Pancreas (tissue), 10 donors: Measurements from ENCODE around the gene APBB2. TPM values are rescaled to one million over a fixed set of nuclear protein-coding genes. Genes with fewer than 3 reads are reported as not detected.

Source experiments
- ATAC-seq, 4 donors: fragments of 200-7000 bp; cut with Tn5 transposase; one replicate each; pipeline versions ENCODE4 v1.8.0 to v1.9.1; 2020; ENCODE audit warnings: mild to moderate bottlenecking in 4 of 4, moderate library complexity in 4 of 4
- DNase-seq, 6 donors: peaks; one replicate each; pipeline ENCODE4 v3.0.0-alpha.2; 2020
- FAIRE-seq: peaks from 2 replicates; lab custom pipeline; 2012; peaks lifted over from hg19 to GRCh38; lab: Jason Lieb, UNC
- H3K27ac ChIP-seq, 4 donors: fragments of 200-600 bp; sonication (generic); 1 replicate in 3 of 4; 2 replicates in 1 of 4; pipeline versions ENCODE4 v1.5.0 to v1.8.0; 2020
- H3K27me3 ChIP-seq, 4 donors: fragments of 200-600 bp; one replicate each; pipeline ENCODE4 v1.8.0; 2021
- H3K36me3 ChIP-seq, 3 donors: fragments of 200-600 bp; sonication (generic) in 1 of 3; one replicate each; pipeline versions ENCODE4 v1.5.0 to v1.8.0; 2020 to 2021
- H3K4me1 ChIP-seq, 3 donors: fragments of 200-600 bp; one replicate each; pipeline ENCODE4 v1.8.0; 2021
- H3K4me3 ChIP-seq, 4 donors: fragments of 200-600 bp; sonication (generic) in 2 of 4; one replicate each; pipeline versions ENCODE4 v1.5.0 to v1.8.0; 2020 to 2021
- H3K9me3 ChIP-seq, 4 donors: fragments of 200-600 bp; one replicate each; pipeline ENCODE4 v1.8.0; 2021
- CTCF ChIP-seq, 4 donors: fragments of 200-600 bp; sonication (generic) in 3 of 4; IDR thresholded peaks; one replicate each; pipeline versions ENCODE4 v1.5.0 to v1.8.0; 2021; ENCODE audit warnings: antibody characterized with exemption in 4 of 4
- WGBS, 2 donors: extraction: QIAGEN DNeasy Blood & Tissue Kit; methylation state at CpG; one replicate each; pipeline ENCODE4 v1.1.7; 2013; 5-methylcytosine and 5-hydroxymethylcytosine counted together
- intact Hi-C, 3 donors: fragments of 100-400 bp; cut with DNase I; formaldehyde crosslinking; loops; one replicate each; pipeline versions ENCODE4 v1.11.1 to v1.14.2; 2022
- polyA plus RNA-seq, 2 donors: library from polyadenylated mRNA; stranded (reverse); fragments of 200-250 nt; gene quantifications; one replicate each; pipeline ENCODE4 v1.2.3, GENCODE V29; 2013
- total RNA-seq, 6 donors: library from RNA; stranded (reverse); fragmentation: NEBNext Ultra II Directional in 4 of 6; extraction: Animal tissue kit (Norgen Biotek cat#: 25700) in 4 of 6; gene quantifications; one replicate each; pipeline versions ENCODE4 v1.2.1 to v1.2.4, GENCODE V29; 2021 to 2023
- donor health status: healthy with polysubstance abuse.
- donor health status: DM: no; HTN: no; CAD: no; lungs with moderate emphysema.
- donor health status: DM: no; HTN: no; CAD: no.
- donor health status: control.
- donor health status: control.
- donor health status: Bipolar disorder and iron deficiency.
- donor health status: DM: yes; HTN: yes; CAD: no.
- donor health status: DM: no; HTN: no; CAD: no.
- donor health status: DM: no; HTN: no; CAD: no.
- donor health status: DM: yes; HTN: yes; CAD: no.

The APBB2 gene
- total and polyA plus RNA-seq, 8 donors: 9.1 to 21.6 (median 11.5) TPM

GRCh38 chr4:41104155-41104554 lies 110.2 kb downstream of the APBB2 start:
- Histone ChIP-seq H3K36me3 (no peaks in the 10 kb centered on the region), H3K27me3 (no peaks in the 10 kb centered on the region), H3K4me3 (no peak overlapping the region), H3K27ac (no peak overlapping the region), H3K9me3 (no peaks in the 10 kb centered on the region), H3K4me1 (no peaks in the 10 kb centered on the region)
- TF ChIP-seq CTCF (IDR thresholded peaks at IDR 0.05): no peak
- whole genome bisulfite sequencing, 2 donors: 78 to 85% methylated on average over 3 of the region's 3 CpGs
- no peak for FAIRE-seq
- ATAC-seq: no peak
- intact Hi-C loops: no loop called here
- no peak for DNase-seq

GRCh38 chr4:41103657-41104056 lies 110.7 kb downstream of the APBB2 start:
- ATAC-seq: no peak
- no peak overlapping the region for H3K27ac ChIP-seq
- H3K27me3 ChIP-seq: no peaks in the 10 kb centered on the region
- no peaks in the 10 kb centered on the region for H3K4me1 ChIP-seq
- no peak for FAIRE-seq
- WGBS, 2 donors: 65 to 79% methylated on average over 3 of the region's 3 CpGs
- no peak for TF ChIP-seq CTCF (IDR thresholded peaks at IDR 0.05)
- H3K9me3 ChIP-seq: no peaks in the 10 kb centered on the region
- no peaks in the 10 kb centered on the region for H3K36me3 ChIP-seq
- no peak overlapping the region for H3K4me3 ChIP-seq
- intact Hi-C loops: no loop called here
- DNase-seq: no peak

GRCh38 chr4:41102414-41103092 lies 111.8 kb downstream of the APBB2 start:
- Histone ChIP-seq H3K27me3 (no peaks in the 10 kb centered on the region), H3K27ac (no peak overlapping the region), H3K9me3 (no peaks in the 10 kb centered on the region), H3K4me3 (no peak overlapping the region), H3K36me3 (no peaks in the 10 kb centered on the region), H3K4me1 (no peaks in the 10 kb centered on the region)
- DNase-seq: no peak
- no peak for FAIRE-seq
- no peak for TF ChIP-seq CTCF (IDR thresholded peaks at IDR 0.05)
- intact Hi-C loops: no loop called here
- no peak for ATAC-seq
- WGBS, 2 donors: 89 to 90% methylated on average over 9 of the region's 9 CpGs

- no peak overlapping the region for H3K27ac ChIP-seq
- H3K9me3 ChIP-seq: no peaks in the 10 kb centered on the region
- DNase-seq: no peak
- no peaks in the 10 kb centered on the region for H3K27me3 ChIP-seq
- no peak overlapping the region for H3K4me3 ChIP-seq
- H3K4me1 ChIP-seq: no peaks in the 10 kb centered on the region
- 85 to 89% methylated on average over 5 of the region's 5 CpGs for WGBS, 2 donors
- TF ChIP-seq CTCF (IDR thresholded peaks at IDR 0.05): no peak
- intact Hi-C loops: no loop called here
- no peaks in the 10 kb centered on the region for H3K36me3 ChIP-seq
- no peak for ATAC-seq
- no peak for FAIRE-seq
Observed at GRCh38 chr4:41098093-41099048, 116.0 kb downstream of the APBB2 start.
